T-helper 22 cell (primary cell): ENCODE measurements around the gene AK5.

Experiments
- DNase-seq: peaks from one replicate; pipeline ENCODE4 v3.0.0-alpha.2; 2020; ENCODE audit warnings: low read depth

Gene AK5

GRCh38 chr1:77590651-77591050 is 308.8 kb downstream of the AK5 start:
- no peak for DNase-seq

DNA sequence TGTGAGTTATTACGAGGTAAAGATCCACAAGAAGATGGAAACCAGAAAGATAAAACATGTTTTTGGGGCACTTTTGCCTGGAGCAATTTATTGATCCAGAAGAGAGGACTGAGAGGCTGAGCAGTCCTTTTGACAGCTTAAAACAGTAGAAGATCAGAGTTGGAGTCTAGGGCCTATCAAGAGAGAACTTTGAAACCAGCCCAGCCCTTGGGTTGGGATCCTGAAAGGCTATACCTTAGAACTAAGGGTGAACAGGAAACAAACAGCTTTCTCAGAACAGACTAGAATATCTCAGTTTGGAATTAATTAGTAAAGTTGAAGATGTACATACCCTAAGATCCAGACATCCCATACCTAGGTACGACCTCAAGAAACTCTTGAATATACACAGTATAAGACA is 311.1 kb downstream of the AK5 start:
- no peak for DNase-seq

DNA sequence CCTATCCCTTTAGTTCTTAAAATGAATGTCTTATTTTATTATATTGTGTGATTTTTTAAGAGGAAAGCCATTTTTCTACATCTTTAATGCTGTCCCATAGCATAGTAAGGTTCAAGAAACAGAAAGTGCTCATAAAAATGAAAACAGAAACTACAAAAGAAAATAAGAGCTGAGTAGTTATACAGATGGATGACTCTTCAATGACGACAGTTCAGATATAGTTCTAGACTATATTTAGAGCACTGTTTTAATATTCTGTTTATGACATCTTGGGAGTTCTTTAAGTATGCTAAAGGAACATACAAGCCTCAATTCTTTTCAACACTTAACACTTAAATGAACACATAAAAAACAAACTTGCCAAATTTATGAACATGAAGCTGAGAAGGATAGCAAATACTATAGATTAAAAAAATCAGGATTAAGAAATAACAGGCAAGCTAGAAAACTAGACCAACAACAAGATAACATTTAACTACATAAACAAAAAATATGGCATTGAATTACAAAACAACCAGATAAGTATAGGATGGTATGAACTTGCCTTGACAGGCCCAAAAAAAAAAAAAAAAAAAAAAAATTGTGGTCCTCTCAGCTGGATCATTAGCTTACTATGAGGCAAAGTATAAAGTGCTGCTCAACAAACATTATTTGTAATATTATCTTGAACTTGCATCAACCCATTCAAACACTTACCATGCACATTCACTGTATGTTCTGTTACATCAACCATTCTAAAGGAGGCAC is 312.7 kb downstream of the AK5 start:
- DNase-seq = no peak

- DNase-seq = no peak
These were observed 315.5 kb downstream of the AK5 start for GRCh38 chr1:77597310-77597709.

- DNase-seq = no peak
These were observed 323.6 kb downstream of the AK5 start for GRCh38 chr1:77605246-77606026.

GRCh38 chr1:77608893-77609292 is 327.1 kb downstream of the AK5 start:
- no peak for DNase-seq
